ENCODE results near the gene TAC3.
"Not testable (repeated sequence)": the region's sequence is repeated elsewhere in the genome, so short reads cannot be mapped to it uniquely, and the experiment has no call there.

The TAC3 gene

GRCh38 chr12:57016348-57016747 is at the start of gene TAC3:
Gene TAC3, minus strand, starts transcription at chr12:57016529. Its CDS starts 732 bp downstream, at chr12:57015797.
- TF ChIP-seq CTCF (IDR thresholded peaks at IDR 0.05; ENCODE audit: low read length, missing control alignments), result no peak
- no peak for DNase-seq (ENCODE audit: low read depth)
- H3K4me3 ChIP-seq (replicated peaks; ENCODE audit: low read depth, low read length), result no peak within 1 kb of the TSS

- H3K4me3 ChIP-seq (replicated peaks; ENCODE audit: low read depth, low read length), result no peak overlapping the region
- no peak for TF ChIP-seq CTCF (IDR thresholded peaks at IDR 0.05; ENCODE audit: low read length, missing control alignments)
- DNase-seq (ENCODE audit: low read depth), result no peak
Observed at GRCh38 chr12:57063991-57064685, 47.8 kb upstream of the TAC3 start.

- no peak overlapping the region for H3K4me3 ChIP-seq (replicated peaks; ENCODE audit: low read depth, low read length)
- DNase-seq (ENCODE audit: low read depth), result no peak
- TF ChIP-seq CTCF (IDR thresholded peaks at IDR 0.05; ENCODE audit: low read length, missing control alignments), result no peak
Observed at GRCh38 chr12:57058454-57058853, 42.1 kb upstream of the TAC3 start.

- H3K4me3 ChIP-seq (replicated peaks; ENCODE audit: low read depth, low read length), result no peak overlapping the region
- no peak for TF ChIP-seq CTCF (IDR thresholded peaks at IDR 0.05; ENCODE audit: low read length, missing control alignments)
- DNase-seq (ENCODE audit: low read depth), result no peak
Observed at GRCh38 chr12:57057067-57057751, 40.9 kb upstream of the TAC3 start.

- DNase-seq (ENCODE audit: low read depth), result peak; percentile 19
- TF ChIP-seq CTCF (IDR thresholded peaks at IDR 0.05; ENCODE audit: low read length, missing control alignments), result no peak
- H3K4me3 ChIP-seq (replicated peaks; ENCODE audit: low read depth, low read length), result no peak overlapping the region
Observed at GRCh38 chr12:57055824-57056223, 39.5 kb upstream of the TAC3 start.

- DNase-seq (ENCODE audit: low read depth); H3K4me3 ChIP-seq (replicated peaks; ENCODE audit: low read depth, low read length): not testable (repeated sequence)
Observed at GRCh38 chr12:57053901-57054300, 37.6 kb upstream of the TAC3 start.

GRCh38 chr12:57053146-57053545 is 36.8 kb upstream of the TAC3 start:
- DNase-seq (ENCODE audit: low read depth); H3K4me3 ChIP-seq (replicated peaks; ENCODE audit: low read depth, low read length): not testable (repeated sequence)

- no peak overlapping the region for H3K4me3 ChIP-seq (replicated peaks; ENCODE audit: low read depth, low read length)
- TF ChIP-seq CTCF (IDR thresholded peaks at IDR 0.05; ENCODE audit: low read length, missing control alignments), result no peak
- DNase-seq (ENCODE audit: low read depth), result no peak
Observed at GRCh38 chr12:57051011-57051410, 34.7 kb upstream of the TAC3 start.

Measured in fibroblast of pulmonary artery (primary cell).